Body of pancreas (tissue), 4 donors: Measurements from ENCODE around the gene DDIT3. TPM values are rescaled to one million over a fixed set of nuclear protein-coding genes. Genes with fewer than 3 reads are reported as not detected.

Experiments
- ATAC-seq: fragments of 150-250 bp; one replicate; pipeline ENCODE4 v1.9.1; 2016
- DNase-seq, 4 donors: peaks; one replicate each; pipeline ENCODE4 v3.0.0-alpha.2; 2019
- H3K27ac ChIP-seq, 4 donors: fragments of 200-600 bp; sonication (generic); 1 replicate in 3 of 4; 2 replicates in 1 of 4; pipeline versions ENCODE4 v1.5.1 to v1.6.1; 2016 to 2019; ENCODE audit warnings: mild to moderate bottlenecking in 1 of 4, mixed read lengths in 1 of 4, moderate library complexity in 1 of 4
- H3K27me3 ChIP-seq, 2 donors: fragments of 200-600 bp; sonication (generic); one replicate each; pipeline ENCODE4 v1.6.0; 2016; ENCODE audit warnings: mild to moderate bottlenecking in 1 of 2
- H3K36me3 ChIP-seq, 2 donors: fragments of 200-600 bp; sonication (generic); replicated peaks in 1 of 2; 2 replicates each; pipeline ENCODE4 v1.5.1; 2016; ENCODE audit warnings: low read depth in 2 of 2; ENCODE audit not compliant: insufficient read depth in 1 of 2
- H3K4me1 ChIP-seq: fragments of 200-600 bp; sonication (generic); one replicate; pipeline ENCODE4 v1.6.0; 2016
- H3K4me3 ChIP-seq, 2 donors: fragments of 200-600 bp; sonication (generic); 1 replicate in 1 of 2; 2 replicates in 1 of 2; pipeline ENCODE4 v1.5.1; 2016 to 2019
- H3K9me3 ChIP-seq, 3 donors: fragments of 200-600 bp; sonication (generic); 1 replicate in 2 of 3; 2 replicates in 1 of 3; pipeline ENCODE4 v1.5.1; 2016
- CTCF ChIP-seq, 7 experiments: fragments of 450-650 bp in 4 of 7; fragments of 200-600 bp in 3 of 7; sonication (generic) in 3 of 7; IDR thresholded peaks; one replicate each; pipeline ENCODE4 v1.5.1; 2016 to 2019; ENCODE audit warnings: antibody characterized with exemption in 7 of 7
- POLR2A ChIP-seq, 3 donors: fragments of 450-650 bp; IDR thresholded peaks; one replicate each; pipeline ENCODE4 v1.6.1; 2016; ENCODE audit warnings: antibody characterized with exemption in 3 of 3, mild to moderate bottlenecking in 2 of 3
- WGBS, 2 donors: methylation state at CpG; one replicate each; pipeline ENCODE4 v1.1.5; 2017; 5-methylcytosine and 5-hydroxymethylcytosine counted together
- intact Hi-C: fragments of 100-400 bp; cut with DNase I; formaldehyde crosslinking; loops from one replicate; pipeline ENCODE4 v1.15.1; 2023
- total RNA-seq, 2 donors: library from RNA; depleted of rRNA; stranded (reverse); fragments of >200 nt; gene quantifications; one replicate each; pipeline ENCODE4 v1.1.0, GENCODE V29; 2016

The DDIT3 gene
- total RNA-seq, 2 donors from 2014 or later = 7.3 to 12.7 TPM

GRCh38 chr12:57548488-57548887 is 28.2 kb upstream of the DDIT3 start:
- H3K27me3 ChIP-seq = no peaks in the 10 kb centered on the region

GRCh38 chr12:57548013-57548315 is 27.6 kb upstream of the DDIT3 start:
- intact Hi-C loops = no loop called here
- TF ChIP-seq POLR2A (IDR thresholded peaks at IDR 0.05) = no peak
- no peak for TF ChIP-seq CTCF (IDR thresholded peaks at IDR 0.05)
- WGBS, 2 donors = 90 to 95% methylated on average over 2 of the region's 2 CpGs

More at GRCh38 chr12:57548488-57548887, 28.2 kb upstream of the DDIT3 start:
- ATAC-seq (no peak), DNase-seq (no peak)
- no peak overlapping the region for H3K27ac ChIP-seq
- TF ChIP-seq POLR2A (IDR thresholded peaks at IDR 0.05) (no peak), CTCF (IDR thresholded peaks at IDR 0.05) (no peak)
- no peaks in the 10 kb centered on the region for H3K36me3 ChIP-seq
- H3K4me1 ChIP-seq = peaks cover 26% of the 10 kb centered on the region
- H3K4me3 ChIP-seq = no peak overlapping the region
- intact Hi-C loops = no loop called here
- no peaks in the 10 kb centered on the region for H3K9me3 ChIP-seq
- 26 to 59% methylated on average over 2 of the region's 2 CpGs for WGBS, 2 donors

GRCh38 chr12:57547288-57548012 is 27.1 kb upstream of the DDIT3 start:
- Histone ChIP-seq H3K36me3 (no peaks in the 10 kb centered on the region), H3K4me3 (peak overlapping the region in 1 of 2 donors; percentile 53), H3K27ac (peak overlapping the region; percentile 89 to 96 (median 92)), H3K9me3 (no peaks in the 10 kb centered on the region), H3K4me1 (peaks cover 26% of the 10 kb centered on the region), H3K27me3 (no peaks in the 10 kb centered on the region)
- TF ChIP-seq CTCF (IDR thresholded peaks at IDR 0.05) (peak in 1 of 7 experiments; percentile 4), POLR2A (IDR thresholded peaks at IDR 0.05) (no peak)
- ATAC-seq (no peak), DNase-seq (no peak)
- intact Hi-C loops = no loop called here
- WGBS, 2 donors = 14 to 20% methylated on average over 9 of the region's 9 CpGs

More at GRCh38 chr12:57548013-57548315, 27.6 kb upstream of the DDIT3 start:
- peaks cover 26% of the 10 kb centered on the region for H3K4me1 ChIP-seq
- H3K9me3 ChIP-seq = no peaks in the 10 kb centered on the region
- no peaks in the 10 kb centered on the region for H3K36me3 ChIP-seq
- H3K27ac ChIP-seq = no peak overlapping the region
- H3K4me3 ChIP-seq = no peak overlapping the region
- ATAC-seq (no peak), DNase-seq (no peak)
- no peaks in the 10 kb centered on the region for H3K27me3 ChIP-seq

GRCh38 chr12:57546438-57547287 is 26.3 kb upstream of the DDIT3 start, which contains the start of gene DCTN2:
TSS of gene DCTN2 (minus strand) at chr12:57547192. CDS start at chr12:57547063, 129 bp downstream.
- intact Hi-C loops = no loop called here
- H3K4me1 ChIP-seq = peaks cover 26% of the 10 kb centered on the region
- ATAC-seq (peak; percentile 96), DNase-seq (peak; percentile 95 to 98 (median 97))
- H3K4me3 ChIP-seq = peak within 1 kb of the TSS; percentile 53 to 94
- no peaks in the 10 kb centered on the region for H3K9me3 ChIP-seq
- H3K27me3 ChIP-seq = no peaks in the 10 kb centered on the region
- WGBS, 2 donors = 0 to 1% methylated on average over 28 to 55 of the region's 56 CpGs
- TF ChIP-seq POLR2A (IDR thresholded peaks at IDR 0.05) (peak; percentile 53 to 76 (median 73)), CTCF (IDR thresholded peaks at IDR 0.05) (peak in 1 of 7 experiments; percentile 12)
- H3K27ac ChIP-seq = peak within 1 kb of the TSS; percentile 89 to 96 (median 92)
- no peaks in the 10 kb centered on the region for H3K36me3 ChIP-seq
